HG03460 (cell line): ENCODE data around the gene RASAL2.
"Not testable (repeated sequence)": the region's sequence is repeated elsewhere in the genome, so short reads cannot be mapped to it uniquely, and the experiment has no call there.

Source experiments
- ATAC-seq: cut with Tn5 transposase; IDR thresholded peaks from one replicate; pipeline ENCODE4 v1.9.1; 2021; ENCODE audit not compliant: unreplicated experiment

The RASAL2 gene

GRCh38 chr1:178273707-178274410, 180.0 kb downstream of the RASAL2 start:
- ATAC-seq, result no peak

DNA sequence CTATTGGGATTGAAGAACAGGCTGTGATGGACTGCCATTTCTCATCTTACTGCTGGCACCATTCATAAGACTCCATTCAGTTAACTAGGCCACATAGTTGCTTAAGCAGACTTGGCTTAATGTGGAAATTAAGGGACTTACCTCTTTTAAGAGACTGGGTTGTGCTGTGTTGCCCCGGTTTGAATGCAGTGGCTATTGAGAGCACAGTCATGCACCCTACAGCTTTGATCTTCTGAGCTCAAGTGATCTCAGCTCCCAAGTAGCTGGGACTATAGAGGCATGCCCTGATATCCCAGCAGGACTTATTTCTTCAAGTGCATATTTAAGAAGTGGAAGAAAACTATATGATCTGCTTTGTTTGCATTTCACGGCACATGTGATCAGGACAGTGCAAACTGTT, 181.1 kb downstream of the RASAL2 start:
- no peak for ATAC-seq

DNA sequence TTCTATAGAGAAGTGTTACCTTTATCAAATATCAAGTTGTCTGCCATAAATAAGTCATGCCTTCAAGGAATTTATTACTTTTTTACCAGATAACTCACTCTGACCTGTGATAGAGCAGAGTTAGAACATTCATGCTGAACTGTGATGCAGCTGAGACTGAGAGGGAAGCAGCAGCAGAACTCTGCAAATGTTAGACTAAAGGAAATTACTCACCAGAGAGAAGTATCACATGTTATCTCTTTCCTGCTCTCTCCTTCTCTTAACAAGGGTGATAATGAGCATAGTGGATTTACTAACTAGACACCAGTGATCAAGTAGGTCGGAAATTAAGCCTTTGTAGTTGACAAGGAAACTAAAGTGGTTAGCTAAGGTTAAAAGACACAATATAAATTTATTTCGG, 181.6 kb downstream of the RASAL2 start:
- ATAC-seq, result no peak

DNA sequence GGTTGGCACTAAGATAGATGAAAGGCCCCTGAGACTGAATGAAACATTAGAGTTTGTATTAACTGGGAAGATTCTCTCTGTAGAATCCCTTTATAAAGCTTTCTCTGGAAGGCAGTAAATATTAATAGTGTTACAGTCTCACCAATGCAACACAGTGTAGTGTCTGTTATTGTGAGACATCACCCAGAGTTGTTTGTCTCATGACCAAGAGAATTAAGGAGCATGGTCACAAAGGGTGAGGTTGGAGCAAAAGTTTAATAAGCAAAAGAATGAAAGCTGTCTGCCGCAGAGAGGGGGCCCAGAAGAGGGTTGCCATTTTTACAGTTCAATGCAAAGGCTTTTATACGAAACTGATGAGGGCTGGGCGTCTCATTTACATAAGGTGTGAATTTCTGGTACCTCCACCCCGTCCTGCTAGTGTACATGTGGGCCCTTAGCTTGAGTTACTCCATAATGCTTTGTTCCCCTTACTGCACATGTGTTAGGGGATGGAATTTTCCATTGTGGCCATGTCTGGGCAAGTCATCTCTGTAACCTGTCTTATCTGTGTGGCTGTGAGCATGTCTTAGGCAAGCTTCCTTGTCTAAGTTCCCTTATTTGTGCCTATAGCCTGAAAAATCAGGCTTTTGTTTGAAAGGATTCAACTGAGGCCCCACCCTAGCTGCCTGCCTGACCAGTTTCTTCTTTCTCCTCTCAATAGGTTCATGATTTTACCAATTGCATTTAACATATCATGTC, 184.1 kb downstream of the RASAL2 start:
- no peak for ATAC-seq

GRCh38 chr1:178278916-178279686, 185.2 kb downstream of the RASAL2 start:
- ATAC-seq, result no peak

GRCh38 chr1:178282949-178283367, 189.1 kb downstream of the RASAL2 start:
- no peak for ATAC-seq

DNA sequence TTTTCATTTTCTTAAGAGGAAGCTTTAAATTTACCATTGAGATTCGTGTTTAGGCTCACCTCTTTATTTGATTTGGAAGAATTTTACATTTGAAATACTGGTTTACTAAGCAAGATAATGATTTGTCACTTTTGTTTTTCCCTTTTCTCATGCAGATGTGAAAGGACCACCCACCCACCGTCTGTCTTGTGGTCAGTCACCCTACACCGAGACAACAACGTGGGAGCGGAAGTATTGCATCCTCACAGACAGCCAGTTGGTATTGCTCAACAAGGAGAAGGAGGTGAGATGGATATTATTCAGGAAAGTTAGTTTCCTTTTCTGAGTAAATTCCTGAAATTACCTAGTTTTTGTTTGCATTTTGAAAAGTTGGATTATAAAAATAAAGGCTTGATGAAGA, 189.5 kb downstream of the RASAL2 start:
- no peak for ATAC-seq

DNA sequence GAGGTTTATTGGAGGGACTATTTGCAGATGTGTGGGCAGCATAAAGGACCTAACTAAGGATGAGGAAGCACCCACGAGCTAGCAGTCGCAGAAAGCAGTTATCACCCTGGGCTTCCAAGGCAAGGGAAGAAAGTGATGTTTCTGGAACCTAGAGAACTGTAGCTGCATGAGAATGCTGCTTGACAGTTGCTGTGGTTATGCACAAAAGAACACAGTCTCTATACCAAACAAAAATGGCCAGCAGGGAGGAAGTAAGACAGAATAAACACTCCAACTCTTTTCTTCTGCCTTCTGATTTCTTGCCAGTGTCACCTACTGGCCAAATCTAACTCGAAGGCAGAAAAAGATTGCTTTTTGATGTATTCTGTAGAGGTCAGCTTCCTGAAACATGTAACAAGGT, 190.2 kb downstream of the RASAL2 start:
- no peak for ATAC-seq

DNA sequence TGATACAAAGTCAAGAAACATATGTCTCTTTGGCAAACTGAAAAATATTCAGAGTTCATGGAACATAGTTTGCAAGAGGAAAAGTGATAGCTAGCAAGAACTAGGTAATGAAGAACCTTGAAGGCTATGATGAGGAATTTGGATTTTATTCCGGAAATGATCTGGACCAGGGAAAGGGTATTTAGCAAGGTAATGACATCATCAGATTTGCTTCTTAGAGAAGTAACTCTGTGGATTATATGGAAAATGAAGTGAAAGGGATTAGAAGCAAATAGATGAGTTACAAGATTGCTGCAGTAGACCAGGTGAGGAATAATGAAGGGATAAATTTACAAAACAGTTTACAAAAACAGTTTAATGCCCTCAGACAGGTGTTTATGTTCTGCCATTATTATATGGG, 197.3 kb downstream of the RASAL2 start:
- ATAC-seq, result no peak

- no peak for ATAC-seq
These were observed 200.8 kb downstream of the RASAL2 start for GRCh38 chr1:178294654-178295053.

DNA sequence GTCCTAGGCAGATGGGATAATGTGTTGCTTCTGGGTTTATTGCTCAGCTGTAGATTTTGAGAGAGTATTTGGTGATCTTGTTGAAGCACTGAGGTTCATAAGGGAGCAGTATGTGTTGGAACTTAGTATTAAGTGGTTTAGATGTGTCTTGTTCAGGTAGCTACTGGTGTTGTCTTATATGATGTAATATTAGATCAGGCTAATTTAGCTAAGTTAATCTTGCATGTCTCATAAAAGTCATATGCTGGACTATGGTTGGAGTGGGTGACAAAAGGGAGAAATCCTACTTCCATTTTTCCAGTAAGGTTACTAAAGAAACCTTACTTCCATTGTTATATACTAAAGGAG, 206.4 kb downstream of the RASAL2 start:
- ATAC-seq, result no peak

- no peak for ATAC-seq
These were observed 207.2 kb downstream of the RASAL2 start for GRCh38 chr1:178301141-178301540.

GRCh38 chr1:178307264-178307663, 213.4 kb downstream of the RASAL2 start:
- no peak for ATAC-seq

DNA sequence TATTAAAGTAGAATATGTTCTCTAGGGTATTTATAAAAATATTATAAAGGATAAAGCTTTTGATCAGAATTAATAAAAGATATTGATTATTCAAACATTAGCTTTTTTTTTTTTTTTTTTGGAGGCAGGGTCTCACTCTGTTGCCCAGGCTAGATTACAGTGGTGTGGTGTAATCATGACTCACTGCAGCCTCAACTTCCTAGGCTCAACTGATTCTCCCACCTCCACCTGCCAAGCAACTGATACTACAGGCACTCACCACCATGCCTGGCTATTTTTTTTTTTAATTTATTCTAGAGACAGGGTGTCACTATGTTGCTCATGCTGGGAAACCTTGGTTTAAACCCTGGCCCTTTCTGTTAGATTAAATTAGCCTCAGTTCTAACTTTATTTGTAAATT, 214.5 kb downstream of the RASAL2 start:
- no peak for ATAC-seq

- ATAC-seq, result peak; percentile 70
These were observed 216.8 kb downstream of the RASAL2 start for GRCh38 chr1:178310685-178311105.

DNA sequence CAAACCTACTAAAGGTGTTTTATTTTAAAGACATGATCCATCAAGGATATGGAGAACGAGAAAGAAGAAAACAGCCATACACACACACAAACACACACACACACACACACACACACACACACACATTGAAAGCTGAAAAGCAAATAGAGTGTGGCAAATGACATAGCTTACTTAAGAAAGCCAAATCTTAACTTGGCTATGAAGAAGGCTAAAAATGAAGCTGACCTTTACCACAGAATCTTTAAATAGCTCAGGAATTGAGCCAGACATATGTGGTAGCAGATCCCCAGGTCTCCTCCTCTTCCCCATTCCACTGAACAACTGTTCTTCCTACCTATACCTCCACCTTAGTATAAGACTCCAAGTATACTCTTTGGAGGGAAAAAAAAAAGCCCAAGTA, 217.3 kb downstream of the RASAL2 start:
- ATAC-seq, result no peak

- ATAC-seq, result not testable (repeated sequence)
These were observed 226.5 kb downstream of the RASAL2 start for GRCh38 chr1:178320280-178320982.

DNA sequence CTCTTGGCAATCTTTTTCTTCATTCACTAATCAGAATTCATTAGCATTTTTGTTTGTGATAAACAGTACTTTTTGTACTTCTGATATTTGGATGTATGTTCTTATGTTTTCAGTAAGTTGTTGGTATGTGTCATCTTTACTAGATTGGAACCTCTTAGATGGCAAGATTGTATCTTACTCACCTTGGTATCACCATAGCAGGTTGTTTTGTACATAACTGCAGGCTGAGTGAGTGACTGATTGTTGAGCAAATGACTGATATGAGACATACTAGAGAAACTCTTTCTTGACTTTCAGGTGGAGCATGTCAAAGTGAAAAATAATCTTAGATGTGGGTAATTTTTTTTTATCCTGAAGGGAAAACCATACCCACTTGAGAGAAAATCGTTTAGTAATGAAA, 229.2 kb downstream of the RASAL2 start:
- ATAC-seq, result no peak

GRCh38 chr1:178324003-178324402, 230.1 kb downstream of the RASAL2 start:
- ATAC-seq, result no peak

DNA sequence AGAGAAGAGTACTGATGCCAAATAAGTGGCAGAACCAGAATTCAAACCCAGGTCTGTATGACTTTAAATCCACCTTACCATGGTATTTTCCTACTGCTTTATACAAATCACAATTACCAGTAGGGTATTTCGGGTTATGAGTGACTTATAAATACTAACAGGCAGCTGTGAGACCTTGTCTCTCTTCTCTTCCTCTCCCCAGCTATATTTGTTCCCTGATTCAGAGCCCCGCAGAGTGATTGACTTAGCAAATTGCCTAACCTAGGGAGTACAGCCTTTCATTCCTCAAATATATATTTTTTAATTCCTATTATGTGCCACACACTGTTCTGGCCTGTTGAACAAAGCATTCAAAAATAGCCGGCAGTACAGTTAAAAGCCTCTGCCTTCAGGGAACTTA, 234.8 kb downstream of the RASAL2 start:
- ATAC-seq, result no peak

DNA sequence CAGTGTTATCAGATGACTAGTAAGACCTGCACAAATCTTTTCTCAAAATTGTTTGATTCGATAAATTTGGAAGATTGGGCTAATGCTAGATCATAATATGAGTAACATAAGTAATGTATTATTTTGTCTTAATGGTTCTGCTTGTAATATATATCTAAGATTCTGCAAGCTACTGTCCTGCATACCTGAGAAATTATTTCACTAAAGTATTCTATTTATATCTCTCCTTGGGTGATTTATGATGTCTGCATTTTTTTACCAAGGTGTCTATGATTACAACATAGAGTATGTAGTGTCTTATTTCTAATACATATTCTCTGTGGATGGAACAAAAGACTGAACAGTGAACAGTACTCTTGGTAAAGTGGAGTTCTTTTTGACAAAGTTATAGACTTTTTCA, 236.2 kb downstream of the RASAL2 start:
- no peak for ATAC-seq
